Posterior cingulate gyrus (tissue), 11 donors: ENCODE measurements around the gene WBP1.

ENCODE experiments used
- DNase-seq, 10 donors: peaks; one replicate each; pipeline versions ENCODE4 v3.0.0 to v3.0.0-alpha.2; 2020 to 2021; ENCODE audit warnings: mixed read lengths in 3 of 10
- intact Hi-C: fragments of 100-400 bp; cut with DNase I; formaldehyde crosslinking; loops from one replicate; pipeline ENCODE4 v1.15.1; 2023

Gene WBP1

DNA sequence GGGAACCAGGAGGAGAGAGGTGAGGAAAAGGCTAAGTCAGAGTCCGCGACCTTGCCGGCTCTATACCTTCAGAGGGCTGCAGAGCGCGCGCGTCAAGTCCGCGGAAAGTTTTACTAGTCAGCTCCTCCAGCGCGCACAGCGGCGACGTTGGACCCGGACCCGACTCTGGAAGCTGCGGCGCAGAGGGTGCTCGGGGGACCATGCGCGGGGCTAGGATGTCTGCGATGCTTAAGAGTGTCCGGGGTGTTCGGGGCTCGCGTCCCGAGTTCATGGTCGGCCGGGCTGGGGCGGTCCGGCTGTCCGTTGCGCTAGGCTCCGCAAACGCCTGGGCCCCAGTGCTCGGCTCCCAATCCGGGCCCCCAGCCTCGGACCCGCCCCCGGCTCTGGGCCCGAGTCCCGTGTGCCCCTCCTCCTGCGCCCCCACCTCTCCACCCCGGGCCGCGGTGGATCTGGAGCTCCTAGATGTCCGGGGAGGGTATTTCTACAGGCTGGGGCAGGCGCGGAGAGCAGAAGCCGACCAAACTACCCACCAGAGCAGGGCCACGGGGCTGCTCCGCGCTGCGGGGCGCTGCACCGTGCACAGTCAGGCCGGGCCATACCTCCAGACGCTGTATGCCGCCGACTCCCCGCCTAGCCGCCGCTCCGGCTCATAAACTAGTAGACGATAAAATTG, 41.2 kb downstream of the WBP1 start, which contains the start of gene LBX2:
TSS of gene LBX2 (minus strand) at position 337 of the 673 bp plus-strand sequence. CDS start at position 271, 66 bp downstream.
- intact Hi-C loops, result no loop called here
- no peak for DNase-seq

GRCh38 chr2:74499940-74500577, 41.8 kb downstream of the WBP1 start:
- intact Hi-C loops, result loop anchor here (5.0 kb wide), 1 partner anchor 87 kb away; no protein-coding TSS in a partner anchor
- no peak for DNase-seq

DNA sequence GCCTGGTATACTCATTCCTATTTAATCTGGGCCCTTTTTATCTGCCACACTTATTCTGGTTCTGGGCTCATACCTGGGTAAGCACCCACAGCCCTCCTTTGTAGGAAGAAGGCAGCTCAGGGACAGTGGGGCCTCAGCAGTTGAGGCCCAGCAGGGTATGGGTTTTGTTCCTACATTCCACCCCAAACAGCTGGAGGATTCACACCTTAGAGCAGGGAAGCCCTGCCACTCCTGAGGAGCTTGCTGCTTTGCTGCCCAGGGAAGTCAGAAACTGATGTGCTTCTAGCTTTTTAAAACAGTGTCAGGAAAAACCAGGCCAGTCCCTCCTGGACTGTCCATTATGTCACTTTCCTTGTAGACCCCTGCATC, 42.3 kb downstream of the WBP1 start:
- intact Hi-C loops, result loop anchor here (5.0 kb wide), 1 partner anchor 87 kb away; no protein-coding TSS in a partner anchor
- DNase-seq, result peak in 1 of 10 donors; percentile 25

GRCh38 chr2:74501335-74502071, 43.3 kb downstream of the WBP1 start:
- peak in 1 of 10 donors; percentile 49 for DNase-seq
- intact Hi-C loops, result loop anchor here (5.0 kb wide), 1 partner anchor 86 kb away; no protein-coding TSS in a partner anchor

DNA sequence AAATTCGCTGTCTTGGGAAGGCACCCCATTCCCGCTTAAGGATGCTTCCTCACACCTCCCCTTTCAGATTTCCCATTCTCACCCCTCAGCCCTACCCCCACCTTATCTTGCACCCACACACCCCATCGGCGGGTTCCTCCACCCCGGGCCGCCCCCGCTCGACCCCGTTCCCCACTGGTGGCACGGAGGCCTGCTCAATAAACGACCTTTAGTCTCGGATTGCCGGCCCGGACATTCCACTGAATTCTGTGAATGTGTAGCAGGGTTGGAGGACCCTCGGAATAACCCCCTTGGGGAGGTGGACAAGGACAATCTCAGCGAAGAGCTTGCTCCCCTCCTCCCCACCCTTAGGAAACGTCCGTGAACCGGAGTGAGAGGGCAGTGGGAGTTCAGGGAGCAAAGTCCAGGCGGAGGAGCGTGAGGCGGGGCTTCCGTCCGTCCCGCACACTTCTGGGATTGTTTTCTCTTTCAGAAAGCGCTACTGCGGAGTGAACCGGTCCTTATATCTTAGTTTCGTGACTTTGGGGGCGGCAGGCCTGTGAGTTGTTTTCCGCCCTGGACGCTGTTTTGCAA, 44.0 kb downstream of the WBP1 start:
- DNase-seq, result peak in 2 of 10 donors; percentile 45 to 75
- intact Hi-C loops, result loop anchor here (5.0 kb wide), 1 partner anchor 85 kb away; no protein-coding TSS in a partner anchor

- intact Hi-C loops, result loop anchor here (5.0 kb wide), 1 partner anchor 84 kb away; no protein-coding TSS in a partner anchor
Measured at GRCh38 chr2:74502720-74503505, 44.7 kb downstream of the WBP1 start.

GRCh38 chr2:74503506-74504475, 45.6 kb downstream of the WBP1 start:
- intact Hi-C loops, result loop anchor here (5.0 kb wide), 1 partner anchor 84 kb away; no protein-coding TSS in a partner anchor
- DNase-seq, result peak in 2 of 10 donors; percentile 69 to 81

More at GRCh38 chr2:74502720-74503505, 44.7 kb downstream of the WBP1 start:
- peak in 2 of 10 donors; percentile 80 to 81 for DNase-seq

- intact Hi-C loops, result loop anchor here (5.0 kb wide), 1 partner anchor 83 kb away; no protein-coding TSS in a partner anchor
- DNase-seq, result peak in 1 of 10 donors; percentile 7
Measured at GRCh38 chr2:74504591-74504990, 46.4 kb downstream of the WBP1 start.

DNA sequence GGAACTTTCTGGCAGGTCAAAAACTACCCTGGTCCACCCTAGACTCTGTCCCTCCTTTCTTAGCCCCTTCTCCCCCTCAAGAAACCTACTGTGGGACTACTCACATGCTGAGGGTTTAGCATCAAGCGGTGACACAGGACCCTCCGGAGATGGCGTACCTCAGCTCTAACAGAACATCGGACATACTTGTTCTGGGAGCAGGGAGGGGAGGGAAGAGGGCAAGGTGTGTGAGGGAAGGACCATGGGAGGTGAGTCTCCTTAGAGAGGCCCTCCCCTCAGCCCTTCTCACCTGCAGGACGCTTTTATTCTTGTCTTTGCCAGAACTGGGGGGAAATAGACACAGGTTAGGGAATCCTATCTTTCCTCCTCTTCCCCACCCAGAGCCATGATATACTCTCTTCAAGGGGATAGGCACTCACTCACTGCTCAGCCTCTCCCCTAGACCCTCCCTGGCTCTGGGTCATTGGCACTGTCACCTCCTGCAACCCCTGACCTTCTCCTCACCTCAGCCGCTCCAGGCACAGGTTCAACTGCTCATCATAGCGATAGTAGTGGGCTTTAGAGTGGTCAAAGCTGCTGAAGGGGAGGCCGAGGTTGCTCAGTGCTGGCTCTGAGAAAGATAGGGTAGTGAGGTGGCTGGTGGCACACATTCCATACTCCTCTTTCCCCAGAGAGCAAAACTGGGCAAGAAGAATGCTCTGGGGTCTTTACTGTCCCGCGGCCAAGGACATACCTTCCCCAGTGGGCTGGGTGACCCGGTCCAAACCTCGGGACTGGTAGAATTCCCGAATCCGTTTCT, 47.4 kb downstream of the WBP1 start:
- intact Hi-C loops, result no loop called here
- DNase-seq, result peak in 2 of 10 donors; percentile 31 to 75

- intact Hi-C loops, result loop anchor here (1.0 kb wide), 1 partner anchor 24 kb away; the partner anchor contains the start of gene TTC31
Measured at GRCh38 chr2:74507145-74507925, 49.1 kb downstream of the WBP1 start, which contains the start of gene PCGF1. Gene PCGF1, minus strand, starts transcription at chr2:74507695. Its CDS starts 27 bp downstream, at chr2:74507668.

GRCh38 chr2:74507926-74508520, 49.8 kb downstream of the WBP1 start:
- DNase-seq, result peak in 4 of 10 donors; percentile 15 to 87 (median 66)
- intact Hi-C loops, result loop anchor here (1.0 kb wide), 2 partner anchors 21 to 25 kb away; partner anchors contain the start of genes AUP1, HTRA2 and TTC31

More at GRCh38 chr2:74507145-74507925, 49.1 kb downstream of the WBP1 start, which contains the start of gene PCGF1:
- DNase-seq, result peak; percentile 91 to 99 (median 98)

- no peak for DNase-seq
Measured at GRCh38 chr2:74510272-74510671, 52.0 kb downstream of the WBP1 start.

More at GRCh38 chr2:74510272-74510671, 52.0 kb downstream of the WBP1 start:
- intact Hi-C loops, result no loop called here
